Gastrocnemius medialis (tissue), 4 donors: ENCODE results near the gene SELENOI.

Experiments
- POLR2A ChIP-seq, 2 donors: fragments of 450-650 bp; IDR thresholded peaks; one replicate each; pipeline ENCODE4 v1.6.1; 2017; ENCODE audit warnings: antibody characterized with exemption in 2 of 2, mild to moderate bottlenecking in 2 of 2, moderate library complexity in 2 of 2
- TF ChIP-seq, protein P1 (sequence below), 5 experiments: fragments of 450-650 bp in 3 of 5; fragments of 200-600 bp in 2 of 5; sonication (generic) in 2 of 5; IDR thresholded peaks in 4 of 5; conservative IDR thresholded peaks in 1 of 5; 1 replicate in 4 of 5; 2 replicates in 1 of 5; pipeline ENCODE4 v1.5.1; 2016 to 2019; ENCODE audit warnings: antibody characterized with exemption in 5 of 5, mild to moderate bottlenecking in 3 of 5, moderate library complexity in 3 of 5

DNA sequence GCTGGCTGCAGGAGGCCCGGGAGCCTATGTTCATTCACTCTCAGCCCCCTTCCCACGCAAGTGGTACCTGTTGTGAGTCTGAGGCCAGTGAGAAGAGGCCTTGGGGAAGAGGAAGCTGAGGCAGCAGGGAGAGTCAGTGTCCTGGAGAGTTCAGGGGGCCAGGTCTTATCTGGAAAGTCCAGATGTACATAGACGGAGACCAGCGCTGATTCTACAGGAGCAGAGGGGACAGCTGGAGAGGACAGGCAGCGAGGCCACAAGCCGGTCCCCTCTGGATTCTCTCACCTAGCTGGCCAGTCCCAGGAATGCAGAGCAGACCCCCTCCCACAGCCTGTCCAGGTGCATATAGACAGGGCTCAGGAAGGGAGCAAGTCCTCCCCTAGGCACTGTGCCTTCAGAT, 29.1 kb upstream of the SELENOI start:
- TF ChIP-seq, protein P1, sequence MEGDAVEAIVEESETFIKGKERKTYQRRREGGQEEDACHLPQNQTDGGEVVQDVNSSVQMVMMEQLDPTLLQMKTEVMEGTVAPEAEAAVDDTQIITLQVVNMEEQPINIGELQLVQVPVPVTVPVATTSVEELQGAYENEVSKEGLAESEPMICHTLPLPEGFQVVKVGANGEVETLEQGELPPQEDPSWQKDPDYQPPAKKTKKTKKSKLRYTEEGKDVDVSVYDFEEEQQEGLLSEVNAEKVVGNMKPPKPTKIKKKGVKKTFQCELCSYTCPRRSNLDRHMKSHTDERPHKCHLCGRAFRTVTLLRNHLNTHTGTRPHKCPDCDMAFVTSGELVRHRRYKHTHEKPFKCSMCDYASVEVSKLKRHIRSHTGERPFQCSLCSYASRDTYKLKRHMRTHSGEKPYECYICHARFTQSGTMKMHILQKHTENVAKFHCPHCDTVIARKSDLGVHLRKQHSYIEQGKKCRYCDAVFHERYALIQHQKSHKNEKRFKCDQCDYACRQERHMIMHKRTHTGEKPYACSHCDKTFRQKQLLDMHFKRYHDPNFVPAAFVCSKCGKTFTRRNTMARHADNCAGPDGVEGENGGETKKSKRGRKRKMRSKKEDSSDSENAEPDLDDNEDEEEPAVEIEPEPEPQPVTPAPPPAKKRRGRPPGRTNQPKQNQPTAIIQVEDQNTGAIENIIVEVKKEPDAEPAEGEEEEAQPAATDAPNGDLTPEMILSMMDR (IDR thresholded peaks at IDR 0.05 in 4 of 5, conservative IDR thresholded peaks at IDR 0.05 in 1 of 5) = no peak
- TF ChIP-seq POLR2A (IDR thresholded peaks at IDR 0.05) = no peak
